NT2/D1 (cell line): ENCODE results near the gene CSK.

ENCODE experiments used
- YY1 ChIP-seq: IDR thresholded peaks from 2 replicates; pipeline ENCODE4 v1.6.1; 2011; ENCODE audit not compliant: insufficient read length, insufficient read depth
- ZNF274 ChIP-seq: IDR thresholded peaks from 2 replicates; pipeline ENCODE4 v1.6.1; 2011; ENCODE audit warnings: mild to moderate bottlenecking, low read depth, low read length

- TF ChIP-seq YY1 (no peak), ZNF274 (no peak)
These were observed 46.6 kb upstream of the CSK start for GRCh38 chr15:74735305-74735704.
